Suppressor macrophage treated with lipopolysaccharide for 4 hours (primary cell): ENCODE data around the gene PRMT2.
"Not testable (repeated sequence)": the region's sequence is repeated elsewhere in the genome, so short reads cannot be mapped to it uniquely, and the experiment has no call there.

Experiments
- DNase-seq: peaks from one replicate; pipeline ENCODE4 v3.0.0-alpha.2; 2020

The PRMT2 gene

GRCh38 chr21:46675595-46676280, 40.3 kb downstream of the PRMT2 start:
- no peak for DNase-seq

GRCh38 chr21:46676542-46676941, 41.1 kb downstream of the PRMT2 start:
- not testable (repeated sequence) for DNase-seq

GRCh38 chr21:46681593-46681992, 46.1 kb downstream of the PRMT2 start:
- DNase-seq: not testable (repeated sequence)

- DNase-seq: not testable (repeated sequence)
Measured at GRCh38 chr21:46698652-46699051, 63.2 kb downstream of the PRMT2 start.

GRCh38 chr21:46699104-46699503, 63.6 kb downstream of the PRMT2 start:
- not testable (repeated sequence) for DNase-seq
